K562 (cell line): Measurements from ENCODE around the gene CUX1. TPM values are rescaled to one million over a fixed set of nuclear protein-coding genes. Genes with fewer than 3 reads are reported as not detected.

Experiments used
- ATAC-seq: fragments of 200-7000 bp; cut with Tn5 transposase; 3 replicates; pipeline ENCODE4 v1.9.1; 2020; ENCODE audit warnings: moderate library complexity
- BruUV-seq: library from RNA; stranded (reverse); fragments of 400-500 nt; replicated peaks from 2 replicates; lab custom pipeline; 2021; lab: Mats Ljungman, UMichigan
- CTCF ChIA-PET: fragments of 300-600 bp; formaldehyde crosslinking; extraction: SDS; loops from one replicate; lab custom pipeline; 2021; ENCODE audit warnings: low intra/inter-chr PET ratio; lab: Yijun Ruan, JAX
- POLR2A ChIA-PET: fragments of 300-600, 350-650 bp; sonication (Branson Sonifier 250); formaldehyde crosslinking; extraction: SDS; loops from one replicate; lab custom pipeline; 2021; ENCODE audit warnings: antibody characterized with exemption, inconsistent platforms; lab: Yijun Ruan, JAX
- DNase-seq, 4 experiments: peaks; one replicate each; pipeline versions ENCODE4 v3.0.0 to v3.0.0-alpha.2; 2011 to 2018; ENCODE audit warnings: low spot score in 3 of 4, mixed read lengths in 3 of 4; ENCODE audit errors: extremely low read depth in 1 of 4
- FAIRE-seq: peaks from 2 replicates; lab custom pipeline; 2011; peaks lifted over from hg19 to GRCh38; lab: Jason Lieb, UNC
- H2AFZ ChIP-seq: 2 replicates; pipeline ENCODE4 v1.6.0; 2011; ENCODE audit warnings: low read depth, low read length, control low read depth, inconsistent platforms
- H3K27ac ChIP-seq: fragments of 200-600 bp; 3 replicates; pipeline ENCODE4 v1.8.0; 2011; ENCODE audit warnings: low read depth, mild to moderate bottlenecking, control low read depth, inconsistent platforms, low read length, moderate library complexity, mixed read lengths; ENCODE audit errors: extremely low read depth
- H3K27me3 ChIP-seq, 2 experiments: fragments of 300-600 bp in 1 of 2; 2 replicates in 1 of 2; 3 replicates in 1 of 2; pipeline versions ENCODE4 v1.6.0 to v1.8.0; 2011; ENCODE audit warnings: inconsistent platforms in 2 of 2, low read length in 2 of 2, mild to moderate bottlenecking in 1 of 2, mixed read lengths in 1 of 2, moderate library complexity in 1 of 2; ENCODE audit not compliant: control insufficient read depth in 2 of 2, insufficient read depth in 2 of 2
- H3K36me3 ChIP-seq: fragments of 300-600 bp; 3 replicates; pipeline ENCODE4 v1.8.0; 2011; ENCODE audit warnings: mild to moderate bottlenecking, low read length, inconsistent platforms; ENCODE audit not compliant: control insufficient read depth, insufficient read depth
- H3K4me1 ChIP-seq, 2 experiments: fragments of 200-600 bp in 1 of 2; replicated peaks in 1 of 2; 2 replicates in 1 of 2; 3 replicates in 1 of 2; pipeline versions ENCODE4 v1.5.1 to v1.8.0; 2011; ENCODE audit warnings: inconsistent platforms in 2 of 2, low read length in 2 of 2, mild to moderate bottlenecking in 1 of 2, mixed read lengths in 1 of 2, moderate library complexity in 1 of 2; ENCODE audit not compliant: control insufficient read depth in 2 of 2, insufficient read depth in 2 of 2
- H3K4me2 ChIP-seq: 2 replicates; pipeline ENCODE4 v1.6.1; 2011; ENCODE audit warnings: low read length, control low read depth, inconsistent platforms, mixed read lengths; ENCODE audit not compliant: insufficient read depth
- H3K4me3 ChIP-seq: fragments of 200-600 bp; sonication (generic), shearing (Covaris generic); 2 replicates; pipeline ENCODE4 v1.5.1; 2016; ENCODE audit warnings: control low read depth, inconsistent platforms
- H3K79me2 ChIP-seq: fragments of 200-600 bp; 3 replicates; pipeline ENCODE4 v1.8.0; 2011; ENCODE audit warnings: low read length, inconsistent platforms; ENCODE audit not compliant: control insufficient read depth, insufficient read depth
- H3K9ac ChIP-seq, 2 experiments: 2 replicates each; pipeline versions ENCODE4 v1.6.0 to v1.6.1; 2011; ENCODE audit warnings: low read depth in 2 of 2, low read length in 2 of 2, control low read depth in 1 of 2, inconsistent platforms in 1 of 2, mild to moderate bottlenecking in 1 of 2, mixed read lengths in 1 of 2; ENCODE audit not compliant: insufficient read depth in 1 of 2
- H3K9me1 ChIP-seq: one replicate; pipeline ENCODE4 v1.6.0; 2011; ENCODE audit warnings: inconsistent platforms, mild to moderate bottlenecking, low read length, moderate library complexity; ENCODE audit not compliant: control insufficient read depth, insufficient read depth
- H3K9me3 ChIP-seq: replicated peaks from 2 replicates; pipeline ENCODE4 v1.5.1; 2011; ENCODE audit warnings: low read depth, low read length, inconsistent platforms; ENCODE audit not compliant: control insufficient read depth, insufficient read depth
- H4K20me1 ChIP-seq: replicated peaks from 2 replicates; pipeline ENCODE4 v1.6.1; 2011; ENCODE audit warnings: low read length, inconsistent platforms, mixed read lengths; ENCODE audit not compliant: control insufficient read depth, insufficient read depth
- AFF4 ChIP-seq: sonication (generic); formaldehyde crosslinking; IDR thresholded peaks from 2 replicates; pipeline ENCODE4 v1.8.0; 2023; ENCODE audit warnings: mild to moderate bottlenecking, missing genetic modification reagents
- BACH1 ChIP-seq: fragments of 200-800 bp; sonication (Bioruptor generic); IDR thresholded peaks from 2 replicates; pipeline ENCODE4 v1.6.1; 2016; ENCODE audit warnings: missing genetic modification characterization, missing compliant biosample characterization
- CXXC5 ChIP-seq: fragments of 250-450 bp; sonication (Bioruptor Pico); IDR thresholded peaks from 2 replicates; pipeline ENCODE4 v1.8.0; 2022; ENCODE audit warnings: inconsistent platforms, mild to moderate bottlenecking, moderate library complexity
- HNRNPUL1 ChIP-seq: fragments of 200-400 bp; formaldehyde crosslinking; IDR thresholded peaks from 2 replicates; pipeline ENCODE4 v1.6.1; 2017; ENCODE audit warnings: low read length
- RUNX1 ChIP-seq: sonication (generic); IDR thresholded peaks from 2 replicates; pipeline ENCODE4 v1.6.1; 2016; ENCODE audit warnings: antibody characterized with exemption, low read depth
- SIX5 ChIP-seq, 2 experiments: IDR thresholded peaks; 2 replicates each; pipeline ENCODE4 v1.6.1; 2011; ENCODE audit warnings: low read length in 2 of 2, borderline replicate concordance in 1 of 2, low read depth in 1 of 2, mild to moderate bottlenecking in 1 of 2, moderate library complexity in 1 of 2; ENCODE audit not compliant: insufficient read depth in 1 of 2
- TFAP4 ChIP-seq: sonication (generic); formaldehyde crosslinking; IDR thresholded peaks from 2 replicates; pipeline ENCODE4 v1.8.0; 2022; ENCODE audit warnings: missing genetic modification reagents, mild to moderate bottlenecking, moderate library complexity, borderline replicate concordance
- USF2 ChIP-seq: sonication (generic); formaldehyde crosslinking; IDR thresholded peaks from 2 replicates; pipeline ENCODE4 v1.5.0; 2020; ENCODE audit warnings: missing genetic modification reagents
- ZBTB1 ChIP-seq: sonication (generic); formaldehyde crosslinking; IDR thresholded peaks from 2 replicates; pipeline ENCODE4 v1.8.1; 2023; ENCODE audit warnings: missing genetic modification reagents, low read depth, mild to moderate bottlenecking, borderline replicate concordance
- ZNF75A ChIP-seq: fragments of 450-650 bp; formaldehyde crosslinking; IDR thresholded peaks from 2 replicates; pipeline ENCODE4 v1.4.0; 2020; ENCODE audit warnings: mild to moderate bottlenecking
- WGBS: fragments of 100-300 bp; shearing (Covaris generic); methylation state at CpG from one replicate; pipeline ENCODE4 v1.1.6; 2016; ENCODE audit warnings: low coverage, mixed read lengths; ENCODE audit not compliant: insufficient coverage; ENCODE audit errors: missing lambda C conversion rate; 5-methylcytosine and 5-hydroxymethylcytosine counted together
- in situ Hi-C: fragments of 300-500 bp; cut with MboI; formaldehyde crosslinking; loops from 4 replicates; pipeline ENCODE4 v1.15.0; 2018; ENCODE audit warnings: inconsistent platforms, mixed read lengths
- intact Hi-C: fragments of 100-400 bp; cut with micrococcal nuclease; formaldehyde crosslinking; loops from 2 replicates; pipeline ENCODE4 v1.14.2; 2022
- polyA plus RNA-seq, 8 experiments: library from polyadenylated mRNA; depleted of rRNA in 4 of 8; stranded (reverse) in 5 of 8; unstranded in 3 of 8; fragments of >200 nt; fragmentation: Nextera tagmentation in 2 of 8; fragmentation: Illumina TruSeq in 1 of 8; extraction: Ambion mirVana in 2 of 8; extraction: Trizol in 1 of 8; gene quantifications; 2 replicates each; pipeline versions ENCODE4 v1.2.1 to v1.2.3, GENCODE V29; 2011 to 2014; ENCODE audit warnings: inconsistent platforms in 1 of 8, missing spikeins in 1 of 8
- total RNA-seq, 7 experiments: library from RNA; depleted of rRNA in 6 of 7; stranded (reverse); fragments of >200 nt in 6 of 7; fragmentation: Illumina TruSeq in 2 of 7; extraction: Trizol in 2 of 7; gene quantifications; 2 replicates each; pipeline versions ENCODE4 v1.2.1 to v1.2.3, GENCODE V29; 2011 to 2021; ENCODE audit warnings: low replicate concordance in 1 of 7

The CUX1 gene
- total and polyA plus RNA-seq, 9 of the 15 experiments (the other 6 are each of a cell fraction or from before 2014, with no cell fraction given), result 3.6 to 55.3 (median 25.2) TPM

- no peak for TF ChIP-seq TFAP4
These were observed 267.9 kb downstream of the CUX1 start (continued) for GRCh38 chr7:102085218-102085772.

GRCh38 chr7:102089175-102090098, 272.0 kb downstream of the CUX1 start:
- ATAC-seq (no peak; the same call in 2 of the 3 replicates), DNase-seq (no peak), FAIRE-seq (no peak)
- 53% methylated on average over 4 of the region's 4 CpGs for WGBS
- Histone ChIP-seq H3K79me2 (0 out of 3 replicates have a peak, but pooled peaks cover 2% of the 10 kb centered on the region), H2AFZ (no peak overlapping the region), H3K4me3 (no peak overlapping the region), H3K4me2 (no peak overlapping the region), H3K27ac (no peak overlapping the region), H3K9me1 (no peaks in the 10 kb centered on the region), H3K9ac (no peak overlapping the region), H3K27me3 (no peaks in the 10 kb centered on the region), H4K20me1 (0 out of 2 replicates have a peak, but pooled peaks cover 4% of the 10 kb centered on the region), H3K4me1 (no peaks in the 10 kb centered on the region; a peak in 1 of 5 replicates), H3K36me3 (0 out of 3 replicates have a peak, but pooled peaks cover 3% of the 10 kb centered on the region), H3K9me3 (peaks cover 5% of the 10 kb centered on the region)
- no TSS peak for BruUV-seq
- intact Hi-C loops (no loop called here), in situ Hi-C loops (no loop called here)
- ChIA-PET CTCF (no interaction called here), POLR2A (interaction anchor here (0.9 to 2.5 kb wide), 3 partner anchors 10 to 14 kb away, joined by 3 to 8 read pairs (median 7); no protein-coding TSS in a partner anchor)
- TF ChIP-seq CXXC5 (CRISPR knock-in tag) (no peak), USF2 (CRISPR knock-in tag) (no peak), BACH1 (no peak), ZNF75A (CRISPR knock-in tag) (no peak), SIX5 (IDR thresholded peaks at IDR 0.05; ENCODE audit: borderline replicate concordance in 1 of 2, insufficient read depth in 1 of 2, low read depth in 1 of 2, low read length in 2 of 2) (no peak), HNRNPUL1 (no peak), AFF4 (CRISPR knock-in tag) (no peak), ZBTB1 (CRISPR knock-in tag) (no peak), RUNX1 (no peak)
